ENCODE measurements around the gene ACSF3.
A peak's percentile ranks its signal among the peaks of the same experiment; 100 is the strongest.
"Not testable (repeated sequence)": the region's sequence is repeated elsewhere in the genome, so short reads cannot be mapped to it uniquely, and the experiment has no call there.

ACSF3 gene

DNA sequence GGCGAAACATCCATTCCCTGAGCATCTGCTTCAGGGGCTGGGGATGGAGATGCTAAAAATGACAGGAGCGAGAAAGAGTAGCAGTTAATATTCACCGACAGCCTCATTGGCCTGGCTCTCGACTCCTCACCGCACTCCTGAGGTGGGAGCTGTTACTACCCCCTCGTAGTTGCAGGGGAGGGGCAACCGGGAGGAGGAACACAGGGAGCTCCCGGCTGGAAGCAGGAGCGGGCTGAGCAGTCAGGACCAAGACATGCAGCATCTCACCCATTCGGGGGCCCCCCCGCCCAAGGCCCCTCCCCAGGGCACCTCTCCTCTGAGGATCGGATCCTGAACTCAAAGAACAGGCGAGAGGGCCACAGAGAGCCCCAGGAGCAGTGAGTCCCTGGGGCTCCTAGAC is 4.5 kb upstream of the ACSF3 start:
- DNase-seq (ENCODE audit: low read depth): no peak
- H3K4me3 ChIP-seq (ENCODE audit: low read depth, low read length): no peak overlapping the region
- TF ChIP-seq, protein P1, sequence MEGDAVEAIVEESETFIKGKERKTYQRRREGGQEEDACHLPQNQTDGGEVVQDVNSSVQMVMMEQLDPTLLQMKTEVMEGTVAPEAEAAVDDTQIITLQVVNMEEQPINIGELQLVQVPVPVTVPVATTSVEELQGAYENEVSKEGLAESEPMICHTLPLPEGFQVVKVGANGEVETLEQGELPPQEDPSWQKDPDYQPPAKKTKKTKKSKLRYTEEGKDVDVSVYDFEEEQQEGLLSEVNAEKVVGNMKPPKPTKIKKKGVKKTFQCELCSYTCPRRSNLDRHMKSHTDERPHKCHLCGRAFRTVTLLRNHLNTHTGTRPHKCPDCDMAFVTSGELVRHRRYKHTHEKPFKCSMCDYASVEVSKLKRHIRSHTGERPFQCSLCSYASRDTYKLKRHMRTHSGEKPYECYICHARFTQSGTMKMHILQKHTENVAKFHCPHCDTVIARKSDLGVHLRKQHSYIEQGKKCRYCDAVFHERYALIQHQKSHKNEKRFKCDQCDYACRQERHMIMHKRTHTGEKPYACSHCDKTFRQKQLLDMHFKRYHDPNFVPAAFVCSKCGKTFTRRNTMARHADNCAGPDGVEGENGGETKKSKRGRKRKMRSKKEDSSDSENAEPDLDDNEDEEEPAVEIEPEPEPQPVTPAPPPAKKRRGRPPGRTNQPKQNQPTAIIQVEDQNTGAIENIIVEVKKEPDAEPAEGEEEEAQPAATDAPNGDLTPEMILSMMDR (IDR thresholded peaks at IDR 0.05; ENCODE audit: control insufficient read depth, extremely low read depth, insufficient read depth): no peak

DNA sequence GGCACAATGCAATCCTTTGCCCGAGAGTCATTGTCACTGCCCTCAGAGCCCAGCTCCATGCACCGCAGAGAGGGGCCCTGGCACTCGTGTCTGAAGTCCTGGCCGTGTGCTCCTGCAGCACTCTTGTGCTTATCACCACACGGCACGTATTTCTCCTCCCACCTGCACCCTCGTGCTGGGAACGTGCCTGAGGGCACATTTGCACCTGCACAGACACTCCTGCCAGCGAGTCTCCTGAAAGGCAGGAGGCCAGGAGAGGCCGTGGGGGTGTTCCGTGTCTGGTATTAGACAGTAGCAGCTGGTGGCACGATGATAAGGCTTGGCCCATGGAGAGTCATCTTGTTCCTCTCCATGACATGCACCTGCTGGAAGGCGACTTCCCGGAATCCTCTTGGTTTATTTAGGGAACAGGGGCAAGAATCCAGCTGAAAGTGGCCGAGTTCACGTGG is 3.4 kb upstream of the ACSF3 start:
- DNase-seq (ENCODE audit: low read depth): peak; percentile 19
- H3K4me3 ChIP-seq (ENCODE audit: low read depth, low read length): no peak overlapping the region
- TF ChIP-seq, protein P1 (IDR thresholded peaks at IDR 0.05; ENCODE audit: control insufficient read depth, extremely low read depth, insufficient read depth): no peak

DNA sequence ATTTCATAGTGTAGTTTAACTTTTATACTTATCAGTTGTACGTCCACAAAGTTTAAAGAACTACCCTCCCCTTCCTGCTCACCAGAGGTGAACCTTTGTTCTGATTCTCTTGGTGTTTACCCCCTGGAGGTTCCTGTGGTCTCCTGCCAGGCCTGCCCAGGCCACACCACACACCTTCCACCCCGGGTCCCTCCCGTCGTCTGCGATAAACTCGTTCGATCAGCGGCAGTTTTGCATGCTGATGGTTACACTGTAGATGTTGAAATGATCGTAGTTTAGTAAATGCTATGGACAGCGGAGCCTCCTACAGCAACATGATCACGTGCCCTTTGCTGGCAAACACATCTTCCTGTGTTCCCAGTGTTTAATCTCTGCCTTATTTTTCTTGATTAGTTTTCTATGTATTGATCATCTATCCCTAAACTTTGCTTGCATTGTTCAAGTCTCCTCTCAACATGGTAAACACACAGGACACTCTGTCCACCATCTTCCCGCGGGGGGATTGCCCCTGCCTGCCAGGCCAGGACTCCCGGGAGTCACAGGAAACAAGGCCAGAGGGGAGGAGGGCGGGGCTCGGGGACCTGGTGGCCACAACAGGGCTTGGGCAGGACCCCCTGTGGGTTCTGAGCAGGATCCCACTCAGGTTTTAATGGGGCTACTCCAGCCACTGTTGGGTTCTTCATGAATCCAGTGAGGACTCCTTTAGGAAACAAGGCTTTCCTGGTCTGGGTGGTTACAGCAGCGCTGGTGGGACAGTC is 2.8 kb upstream of the ACSF3 start:
- H3K4me3 ChIP-seq (ENCODE audit: low read depth, low read length): no peak overlapping the region

DNA sequence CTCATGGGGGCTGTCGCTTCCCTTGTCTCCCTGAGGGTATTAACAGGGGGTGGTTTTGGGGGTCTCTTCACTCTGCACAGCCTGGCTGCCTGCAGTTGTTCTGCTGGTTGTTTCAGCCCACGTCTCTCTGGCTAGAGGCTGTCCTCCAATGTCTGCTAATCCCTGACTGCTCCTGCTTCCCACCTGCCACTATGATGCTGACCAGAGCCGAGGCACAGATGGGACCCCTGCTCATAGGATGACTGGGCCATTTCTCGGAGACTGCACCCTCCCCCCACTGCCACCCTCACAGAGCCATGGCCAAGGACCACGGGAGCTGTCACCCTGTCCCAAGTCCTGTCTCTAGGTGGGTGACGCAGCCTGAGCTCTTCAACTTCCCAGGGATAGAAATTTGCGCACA is 1.6 kb upstream of the ACSF3 start:
- no peak overlapping the region for H3K4me3 ChIP-seq (ENCODE audit: low read depth, low read length)
- TF ChIP-seq, protein P1 (IDR thresholded peaks at IDR 0.05; ENCODE audit: control insufficient read depth, extremely low read depth, insufficient read depth): no peak
- DNase-seq (ENCODE audit: low read depth): no peak

More for the DNA sequence above, 2.8 kb upstream of the ACSF3 start:
- TF ChIP-seq, protein P1 (IDR thresholded peaks at IDR 0.05; ENCODE audit: control insufficient read depth, extremely low read depth, insufficient read depth): no peak
- no peak for DNase-seq (ENCODE audit: low read depth)

DNA sequence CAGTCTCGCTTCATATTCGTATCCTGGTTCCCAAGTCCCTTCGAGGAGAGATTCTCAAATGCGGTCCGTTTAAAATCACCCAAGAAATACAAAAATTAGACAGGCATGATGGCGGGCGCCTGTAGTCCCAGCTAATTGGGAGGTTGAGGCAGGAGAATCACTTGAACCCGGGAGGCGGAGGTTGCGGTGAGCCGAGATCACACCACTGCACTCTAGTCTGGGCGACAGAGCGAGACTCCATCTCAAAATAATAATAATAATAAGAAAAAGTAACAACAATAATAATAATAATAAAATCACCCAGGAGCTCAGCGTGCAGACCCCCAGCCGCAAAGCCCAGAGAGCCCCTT is 425 bp upstream of the ACSF3 start:
- not testable (repeated sequence) for DNase-seq (ENCODE audit: low read depth)
- peak overlapping the region; percentile 95 for H3K4me3 ChIP-seq (ENCODE audit: low read depth, low read length)

DNA sequence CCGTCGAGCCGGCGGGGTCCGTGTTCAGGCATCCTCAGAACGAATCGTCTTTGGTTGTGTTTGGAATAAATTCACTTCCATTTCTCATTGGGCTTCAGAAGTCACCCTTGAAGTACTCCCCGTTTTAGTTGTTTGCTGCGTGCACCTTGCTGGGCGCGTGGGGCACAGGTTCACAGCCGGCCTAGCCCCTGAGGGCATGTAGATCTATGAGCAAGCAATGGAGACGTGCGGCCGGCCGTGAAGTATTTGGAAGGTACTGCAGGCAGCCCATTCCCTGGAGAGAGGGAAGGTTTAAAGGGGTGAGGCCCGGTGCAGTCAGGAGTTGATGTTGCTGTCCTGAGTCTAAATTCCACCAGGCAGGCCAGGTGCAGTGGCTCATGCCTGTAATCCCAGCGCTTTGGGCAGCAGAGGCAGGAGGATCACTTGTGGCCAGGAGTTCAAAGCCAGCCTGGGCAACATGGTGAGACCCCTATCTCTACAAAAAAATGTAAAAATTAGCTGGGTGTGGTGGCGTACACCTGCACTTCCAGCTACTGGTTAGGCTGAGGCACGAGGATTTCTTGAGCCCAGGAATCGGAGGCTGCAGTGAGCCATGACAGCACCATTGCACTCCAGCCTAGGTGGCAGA is 714 bp downstream of the ACSF3 start:
- TF ChIP-seq, protein P1 (IDR thresholded peaks at IDR 0.05; ENCODE audit: control insufficient read depth, extremely low read depth, insufficient read depth): no peak
- peak overlapping the region; percentile 95 for H3K4me3 ChIP-seq (ENCODE audit: low read depth, low read length)
- DNase-seq (ENCODE audit: low read depth): no peak

DNA sequence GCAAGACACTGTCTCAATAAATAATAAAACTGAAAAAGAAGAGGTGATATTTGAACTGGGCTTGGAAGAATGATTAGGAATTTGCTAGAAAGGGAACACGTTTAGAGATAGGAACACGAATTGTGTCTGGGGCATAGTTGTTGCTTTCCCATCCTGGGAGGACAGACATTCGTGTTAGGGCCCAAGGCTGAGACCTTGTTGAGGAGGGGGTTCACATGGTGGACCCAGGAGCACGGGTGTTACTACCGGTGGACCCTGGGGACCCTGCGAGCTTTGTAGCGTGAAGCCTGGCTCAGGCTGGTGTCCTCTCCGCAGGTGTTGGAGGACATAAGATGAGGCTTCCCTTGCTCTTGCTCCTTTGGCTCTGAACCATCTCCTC is 1.2 kb downstream of the ACSF3 start:
- DNase-seq (ENCODE audit: low read depth): no peak
- TF ChIP-seq, protein P1 (IDR thresholded peaks at IDR 0.05; ENCODE audit: control insufficient read depth, extremely low read depth, insufficient read depth): no peak
- peak overlapping the region; percentile 95 for H3K4me3 ChIP-seq (ENCODE audit: low read depth, low read length)
